ENCODE results near the gene PGA4. TPM values are rescaled to one million over a fixed set of nuclear protein-coding genes. Genes with fewer than 3 reads are reported as not detected.
"Not testable (repeated sequence)": the region's sequence is repeated elsewhere in the genome, so short reads cannot be mapped to it uniquely, and the experiment has no call there.

Gene PGA4
- not detected in 2 replicates for total RNA-seq

- H3K4me3 ChIP-seq (ENCODE audit: low read depth, low read length); DNase-seq (ENCODE audit: low read depth): not testable (repeated sequence)
Measured at GRCh38 chr11:61222047-61222446, at the start of gene PGA4. Gene PGA4, plus strand, starts transcription at chr11:61222347. Its CDS starts 54 bp downstream, at chr11:61222401.

- H3K4me3 ChIP-seq (ENCODE audit: low read depth, low read length): no peak overlapping the region
- DNase-seq (ENCODE audit: low read depth): no peak
- TF ChIP-seq, protein P1, sequence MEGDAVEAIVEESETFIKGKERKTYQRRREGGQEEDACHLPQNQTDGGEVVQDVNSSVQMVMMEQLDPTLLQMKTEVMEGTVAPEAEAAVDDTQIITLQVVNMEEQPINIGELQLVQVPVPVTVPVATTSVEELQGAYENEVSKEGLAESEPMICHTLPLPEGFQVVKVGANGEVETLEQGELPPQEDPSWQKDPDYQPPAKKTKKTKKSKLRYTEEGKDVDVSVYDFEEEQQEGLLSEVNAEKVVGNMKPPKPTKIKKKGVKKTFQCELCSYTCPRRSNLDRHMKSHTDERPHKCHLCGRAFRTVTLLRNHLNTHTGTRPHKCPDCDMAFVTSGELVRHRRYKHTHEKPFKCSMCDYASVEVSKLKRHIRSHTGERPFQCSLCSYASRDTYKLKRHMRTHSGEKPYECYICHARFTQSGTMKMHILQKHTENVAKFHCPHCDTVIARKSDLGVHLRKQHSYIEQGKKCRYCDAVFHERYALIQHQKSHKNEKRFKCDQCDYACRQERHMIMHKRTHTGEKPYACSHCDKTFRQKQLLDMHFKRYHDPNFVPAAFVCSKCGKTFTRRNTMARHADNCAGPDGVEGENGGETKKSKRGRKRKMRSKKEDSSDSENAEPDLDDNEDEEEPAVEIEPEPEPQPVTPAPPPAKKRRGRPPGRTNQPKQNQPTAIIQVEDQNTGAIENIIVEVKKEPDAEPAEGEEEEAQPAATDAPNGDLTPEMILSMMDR (IDR thresholded peaks at IDR 0.05; ENCODE audit: insufficient read depth, low read depth, low read length): no peak
Measured at GRCh38 chr11:61172356-61172755, 49.8 kb upstream of the PGA4 start.

DNA sequence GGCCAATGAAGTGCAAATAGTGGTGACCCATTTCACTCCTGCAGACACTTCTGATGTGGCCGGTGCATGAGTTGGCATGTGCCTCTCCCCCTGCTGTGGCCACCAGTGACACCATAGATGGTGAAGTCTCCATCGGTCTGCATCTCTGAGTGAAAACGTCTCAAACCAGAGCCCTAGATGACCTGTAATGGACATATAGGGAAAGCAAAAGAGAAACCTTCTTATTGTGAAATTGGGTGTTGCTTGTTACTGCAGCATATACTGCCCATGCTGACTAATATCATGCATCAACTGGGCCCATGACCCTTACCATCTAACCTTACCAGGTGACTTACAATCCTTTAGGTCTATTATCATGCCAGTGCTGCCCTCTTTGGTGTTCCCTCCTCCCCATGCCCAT, 49.3 kb upstream of the PGA4 start:
- no peak overlapping the region for H3K4me3 ChIP-seq (ENCODE audit: low read depth, low read length)
- no peak for DNase-seq (ENCODE audit: low read depth)
- TF ChIP-seq, protein P1 (IDR thresholded peaks at IDR 0.05; ENCODE audit: insufficient read depth, low read depth, low read length): no peak

GRCh38 chr11:61173456-61173855, 48.7 kb upstream of the PGA4 start:
- TF ChIP-seq, protein P1 (IDR thresholded peaks at IDR 0.05; ENCODE audit: insufficient read depth, low read depth, low read length): peak; percentile 39
- peak; percentile 35 for DNase-seq (ENCODE audit: low read depth)
- no peak overlapping the region for H3K4me3 ChIP-seq (ENCODE audit: low read depth, low read length)

- DNase-seq (ENCODE audit: low read depth): no peak
- no peak overlapping the region for H3K4me3 ChIP-seq (ENCODE audit: low read depth, low read length)
- TF ChIP-seq, protein P1 (IDR thresholded peaks at IDR 0.05; ENCODE audit: insufficient read depth, low read depth, low read length): no peak
Measured at GRCh38 chr11:61174273-61174672, 47.9 kb upstream of the PGA4 start.

- TF ChIP-seq, protein P1 (IDR thresholded peaks at IDR 0.05; ENCODE audit: insufficient read depth, low read depth, low read length): no peak
- no peak overlapping the region for H3K4me3 ChIP-seq (ENCODE audit: low read depth, low read length)
- no peak for DNase-seq (ENCODE audit: low read depth)
Measured at GRCh38 chr11:61174949-61175348, 47.2 kb upstream of the PGA4 start.

- DNase-seq (ENCODE audit: low read depth): no peak
- no peak overlapping the region for H3K4me3 ChIP-seq (ENCODE audit: low read depth, low read length)
Measured at GRCh38 chr11:61176446-61176845, 45.7 kb upstream of the PGA4 start.

DNA sequence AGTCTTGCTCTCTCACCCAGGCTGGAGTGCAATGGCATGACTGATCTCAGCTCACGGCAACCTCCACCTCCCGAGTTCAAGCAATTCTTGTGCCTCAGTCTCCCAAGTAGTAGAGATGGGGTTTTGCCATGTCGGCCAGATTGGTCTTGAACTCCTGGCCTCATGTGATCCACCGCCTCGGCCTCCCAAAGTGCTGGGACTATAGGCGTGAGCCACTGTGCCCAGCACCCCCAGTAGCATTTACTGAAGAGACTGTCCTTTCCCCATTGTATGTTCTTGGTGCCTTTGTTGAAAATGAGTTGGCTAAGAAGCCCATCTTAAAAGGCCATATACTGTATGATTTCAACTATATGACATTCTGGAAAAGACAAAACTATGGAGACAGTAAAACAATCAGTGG, 41.9 kb upstream of the PGA4 start:
- not testable (repeated sequence) for DNase-seq (ENCODE audit: low read depth); H3K4me3 ChIP-seq (ENCODE audit: low read depth, low read length)

More at GRCh38 chr11:61176446-61176845, 45.7 kb upstream of the PGA4 start:
- TF ChIP-seq, protein P1 (IDR thresholded peaks at IDR 0.05; ENCODE audit: insufficient read depth, low read depth, low read length): no peak
